Esophagus squamous epithelium (tissue), 4 donors: ENCODE data around the gene MBD4.

Experiments used
- POLR2A ChIP-seq, 4 donors: fragments of 450-650 bp; IDR thresholded peaks; one replicate each; pipeline ENCODE4 v1.6.1; 2017; ENCODE audit warnings: antibody characterized with exemption in 4 of 4, mild to moderate bottlenecking in 4 of 4, moderate library complexity in 3 of 4
- TF ChIP-seq, protein P1 (sequence below), 6 experiments: fragments of 450-650 bp in 4 of 6; fragments of 200-600 bp in 2 of 6; sonication (generic) in 2 of 6; IDR thresholded peaks; one replicate each; pipeline ENCODE4 v1.5.1; 2016 to 2019; ENCODE audit warnings: antibody characterized with exemption in 6 of 6, mild to moderate bottlenecking in 4 of 6, moderate library complexity in 4 of 6

- TF ChIP-seq, protein P1, sequence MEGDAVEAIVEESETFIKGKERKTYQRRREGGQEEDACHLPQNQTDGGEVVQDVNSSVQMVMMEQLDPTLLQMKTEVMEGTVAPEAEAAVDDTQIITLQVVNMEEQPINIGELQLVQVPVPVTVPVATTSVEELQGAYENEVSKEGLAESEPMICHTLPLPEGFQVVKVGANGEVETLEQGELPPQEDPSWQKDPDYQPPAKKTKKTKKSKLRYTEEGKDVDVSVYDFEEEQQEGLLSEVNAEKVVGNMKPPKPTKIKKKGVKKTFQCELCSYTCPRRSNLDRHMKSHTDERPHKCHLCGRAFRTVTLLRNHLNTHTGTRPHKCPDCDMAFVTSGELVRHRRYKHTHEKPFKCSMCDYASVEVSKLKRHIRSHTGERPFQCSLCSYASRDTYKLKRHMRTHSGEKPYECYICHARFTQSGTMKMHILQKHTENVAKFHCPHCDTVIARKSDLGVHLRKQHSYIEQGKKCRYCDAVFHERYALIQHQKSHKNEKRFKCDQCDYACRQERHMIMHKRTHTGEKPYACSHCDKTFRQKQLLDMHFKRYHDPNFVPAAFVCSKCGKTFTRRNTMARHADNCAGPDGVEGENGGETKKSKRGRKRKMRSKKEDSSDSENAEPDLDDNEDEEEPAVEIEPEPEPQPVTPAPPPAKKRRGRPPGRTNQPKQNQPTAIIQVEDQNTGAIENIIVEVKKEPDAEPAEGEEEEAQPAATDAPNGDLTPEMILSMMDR (IDR thresholded peaks at IDR 0.05), result no peak
- no peak for TF ChIP-seq POLR2A (IDR thresholded peaks at IDR 0.05)
Measured at GRCh38 chr3:129463716-129464115, 24.0 kb upstream of the MBD4 start.
